ENCODE data around the gene TACO1.

TACO1 gene

GRCh38 chr17:63649813-63650212, 49.1 kb downstream of the TACO1 start:
- TF ChIP-seq CTCF (IDR thresholded peaks at IDR 0.05; ENCODE audit: low read depth, low read length): no peak
- H3K9me3 ChIP-seq (ENCODE audit: severe bottlenecking): no peaks in the 10 kb centered on the region
- no peaks in the 10 kb centered on the region for H3K27me3 ChIP-seq (ENCODE audit: insufficient read depth, low read depth, severe bottlenecking)
- peaks cover 73% of the 10 kb centered on the region for H3K36me3 ChIP-seq
- DNase-seq: no peak
- H3K4me3 ChIP-seq (ENCODE audit: low read depth, low read length): no peak overlapping the region
- H3K27ac ChIP-seq: no peak overlapping the region

GRCh38 chr17:63652106-63652505, 51.4 kb downstream of the TACO1 start:
- no peak overlapping the region for H3K4me3 ChIP-seq (ENCODE audit: low read depth, low read length)
- H3K27me3 ChIP-seq (ENCODE audit: insufficient read depth, low read depth, severe bottlenecking): no peaks in the 10 kb centered on the region
- no peak overlapping the region for H3K27ac ChIP-seq
- H3K9me3 ChIP-seq (ENCODE audit: severe bottlenecking): no peaks in the 10 kb centered on the region
- TF ChIP-seq CTCF (IDR thresholded peaks at IDR 0.05; ENCODE audit: low read depth, low read length): no peak
- no peak for DNase-seq
- peaks cover 66% of the 10 kb centered on the region for H3K36me3 ChIP-seq

DNA sequence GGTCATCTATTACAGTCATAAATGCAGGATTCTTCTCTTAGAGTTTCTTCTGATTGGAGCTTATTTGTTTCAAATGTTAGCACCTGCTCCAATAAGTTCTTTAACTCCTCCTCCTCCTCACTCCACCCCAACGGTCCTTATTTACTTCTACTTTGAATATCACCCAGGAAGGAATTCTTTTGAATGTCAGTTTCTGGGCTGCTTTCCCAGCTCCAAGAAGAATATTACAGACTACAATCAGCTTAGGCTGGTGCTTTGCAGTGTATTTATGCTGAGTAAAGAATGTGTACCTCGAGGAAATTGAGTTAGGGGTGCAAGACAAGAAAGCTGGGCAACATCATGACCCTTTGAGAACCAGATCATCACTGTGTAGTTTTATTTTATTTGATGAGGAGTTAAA, 52.4 kb downstream of the TACO1 start:
- Histone ChIP-seq H3K27me3 (ENCODE audit: insufficient read depth, low read depth, severe bottlenecking) (no peaks in the 10 kb centered on the region), H3K9me3 (ENCODE audit: severe bottlenecking) (no peaks in the 10 kb centered on the region), H3K36me3 (peaks cover 66% of the 10 kb centered on the region), H3K4me3 (ENCODE audit: low read depth, low read length) (no peak overlapping the region), H3K27ac (no peak overlapping the region)
- no peak for TF ChIP-seq CTCF (IDR thresholded peaks at IDR 0.05; ENCODE audit: low read depth, low read length)
- no peak for DNase-seq

DNA sequence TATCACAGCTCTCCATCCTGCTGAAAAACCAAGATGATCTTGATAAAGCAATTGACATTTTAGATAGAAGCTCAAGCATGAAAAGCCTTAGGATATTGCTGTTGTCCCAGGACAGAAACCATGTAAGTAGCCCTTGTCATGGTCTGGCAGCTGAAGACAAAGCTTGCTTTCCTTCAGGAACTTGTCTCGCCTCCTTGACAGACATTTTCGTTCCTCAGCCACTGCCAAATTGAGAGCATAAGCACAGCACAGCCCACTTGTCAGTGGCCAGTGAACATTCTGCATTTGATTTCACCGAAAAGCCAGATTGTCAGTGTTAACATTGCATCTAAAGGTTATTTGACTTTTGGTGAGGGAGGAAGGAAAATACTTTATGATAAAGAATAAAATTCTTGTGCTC, 57.1 kb downstream of the TACO1 start:
- no peaks in the 10 kb centered on the region for H3K9me3 ChIP-seq (ENCODE audit: severe bottlenecking)
- no peak for DNase-seq
- H3K36me3 ChIP-seq: peaks cover 79% of the 10 kb centered on the region
- no peaks in the 10 kb centered on the region for H3K27me3 ChIP-seq (ENCODE audit: insufficient read depth, low read depth, severe bottlenecking)
- no peak overlapping the region for H3K4me3 ChIP-seq (ENCODE audit: low read depth, low read length)
- TF ChIP-seq CTCF (IDR thresholded peaks at IDR 0.05; ENCODE audit: low read depth, low read length): no peak
- H3K27ac ChIP-seq: no peak overlapping the region
